HCT116 (cell line): ENCODE data around the gene ZSWIM7. TPM values are rescaled to one million over a fixed set of nuclear protein-coding genes. Genes with fewer than 3 reads are reported as not detected.
A peak's percentile ranks its signal among the peaks of the same experiment; 100 is the strongest.

ENCODE experiments used
- ATAC-seq: fragments of 200-7000 bp; cut with Tn5 transposase; 2 replicates; pipeline ENCODE4 v1.9.1; 2020; ENCODE audit warnings: mild to moderate bottlenecking, moderate library complexity
- BruUV-seq: library from RNA; stranded (reverse); fragments of 400-500 nt; replicated peaks from 2 replicates; lab custom pipeline; 2021; lab: Mats Ljungman, UMichigan
- CTCF ChIA-PET: fragments of 300-600 bp; sonication (Branson Sonifier 250); formaldehyde crosslinking; loops from one replicate; lab custom pipeline; 2021; ENCODE audit warnings: antibody characterized with exemption; lab: Charles Lee
- POLR2A ChIA-PET: fragments of 300-600, 350-600 bp; sonication (Branson Sonifier 250); formaldehyde crosslinking; loops from one replicate; lab custom pipeline; 2021; ENCODE audit warnings: antibody characterized with exemption; lab: Charles Lee
- RAD21 ChIA-PET, 2 experiments: fragments of 300-600 bp; sonication (Branson Sonifier 250); formaldehyde crosslinking; loops; one replicate each; lab custom pipeline; 2023; ENCODE audit warnings: low total read pairs in 2 of 2; ENCODE audit not compliant: uncharacterized antibody in 2 of 2, unreplicated experiment in 2 of 2, low non-redundant PET in 1 of 2; lab: Charles Lee
- DNase-seq: peaks from one replicate; pipeline ENCODE4 v3.0.0-alpha.2; 2010; ENCODE audit warnings: low read depth, low spot score
- H2AFZ ChIP-seq: fragments of 200-600 bp; shearing (Covaris generic), sonication (generic); 2 replicates; pipeline ENCODE4 v1.6.1; 2017; ENCODE audit warnings: low read depth, mixed run types, mixed read lengths, antibody characterized with exemption, low read length; ENCODE audit not compliant: poor library complexity, severe bottlenecking
- H3K27ac ChIP-seq: 2 replicates; pipeline ENCODE4 v1.5.1; 2012; ENCODE audit warnings: low read depth, low read length
- H3K27me3 ChIP-seq: fragments of 200-600 bp; sonication (generic); 2 replicates; pipeline ENCODE4 v1.6.1; 2016; ENCODE audit warnings: mixed run types, low read length, mixed read lengths; ENCODE audit not compliant: insufficient read depth
- H3K36me3 ChIP-seq, 2 experiments: fragments of 200-500 bp in 1 of 2; fragments of 200-600 bp in 1 of 2; sonication (Bioruptor generic) in 1 of 2; sonication (generic) in 1 of 2; 2 replicates each; pipeline versions ENCODE4 v1.5.1 to v1.6.1; 2014 to 2016; ENCODE audit warnings: low read length in 2 of 2, inconsistent platforms in 1 of 2, mixed read lengths in 1 of 2, mixed run types in 1 of 2; ENCODE audit not compliant: insufficient read depth in 2 of 2, control insufficient read depth in 1 of 2
- H3K4me1 ChIP-seq, 2 experiments: fragments of 200-600 bp in 1 of 2; sonication (generic) in 1 of 2; 2 replicates each; pipeline versions ENCODE4 v1.5.1 to v1.6.1; 2012 to 2017; ENCODE audit warnings: low read length in 2 of 2, inconsistent platforms in 1 of 2, mild to moderate bottlenecking in 1 of 2, mixed read lengths in 1 of 2, mixed run types in 1 of 2, moderate library complexity in 1 of 2; ENCODE audit not compliant: insufficient read depth in 2 of 2, control insufficient read depth in 1 of 2
- H3K4me2 ChIP-seq: fragments of 200-600 bp; sonication (generic); 2 replicates; pipeline ENCODE4 v1.6.1; 2017; ENCODE audit warnings: mixed run types, low read length, mixed read lengths
- H3K4me3 ChIP-seq, 2 experiments: fragments of 200-600 bp in 1 of 2; sonication (generic) in 1 of 2; replicated peaks in 1 of 2; 2 replicates each; pipeline ENCODE4 v1.5.1; 2011 to 2016; ENCODE audit warnings: low read length in 2 of 2, control low read depth in 1 of 2, low read depth in 1 of 2, mild to moderate bottlenecking in 1 of 2, mixed read lengths in 1 of 2, mixed run types in 1 of 2
- H3K79me2 ChIP-seq: fragments of 200-600 bp; sonication (generic); 2 replicates; pipeline ENCODE4 v1.6.1; 2017; ENCODE audit warnings: mild to moderate bottlenecking, mixed run types, low read length, moderate library complexity, mixed read lengths; ENCODE audit not compliant: insufficient read depth
- H3K9ac ChIP-seq: fragments of 200-600 bp; sonication (generic); 2 replicates; pipeline ENCODE4 v1.6.1; 2016; ENCODE audit warnings: low read length, mixed read lengths
- H3K9me2 ChIP-seq: fragments of 200-600 bp; sonication (generic), shearing (Covaris generic); 2 replicates; pipeline ENCODE4 v1.6.1; 2017; ENCODE audit warnings: mixed run types, mild to moderate bottlenecking, moderate library complexity; ENCODE audit not compliant: insufficient read depth
- H3K9me3 ChIP-seq, 2 experiments: fragments of 200-500 bp in 1 of 2; fragments of 200-600 bp in 1 of 2; sonication (Bioruptor generic) in 1 of 2; sonication (generic) in 1 of 2; 2 replicates each; pipeline ENCODE4 v1.6.1; 2014 to 2017; ENCODE audit warnings: low read length in 2 of 2, mixed read lengths in 2 of 2, inconsistent platforms in 1 of 2, low read depth in 1 of 2, mild to moderate bottlenecking in 1 of 2, mixed run types in 1 of 2, moderate library complexity in 1 of 2; ENCODE audit not compliant: control insufficient read depth in 1 of 2, insufficient read depth in 1 of 2
- H4K20me1 ChIP-seq: fragments of 200-600 bp; sonication (generic), shearing (Covaris generic); 2 replicates; pipeline ENCODE4 v1.6.1; 2017; ENCODE audit warnings: mixed run types, mild to moderate bottlenecking, moderate library complexity; ENCODE audit not compliant: insufficient read depth
- CBX3 ChIP-seq: IDR thresholded peaks from 2 replicates; pipeline ENCODE4 v1.6.1; 2012; ENCODE audit warnings: low read depth
- CEBPB ChIP-seq: IDR thresholded peaks from 2 replicates; pipeline ENCODE4 v1.6.1; 2012; ENCODE audit warnings: low read depth
- EGR1 ChIP-seq: IDR thresholded peaks from 2 replicates; pipeline ENCODE4 v1.6.1; 2012; ENCODE audit warnings: low read depth
- ELF1 ChIP-seq: IDR thresholded peaks from 2 replicates; pipeline ENCODE4 v1.6.1; 2012; ENCODE audit warnings: low read depth, borderline replicate concordance
- EZH2phosphoT487 ChIP-seq: fragments of 200-600 bp; IDR thresholded peaks from 2 replicates; pipeline ENCODE4 v1.6.1; 2018; ENCODE audit warnings: antibody characterized with exemption, borderline replicate concordance
- FOSL1 ChIP-seq: IDR thresholded peaks from 2 replicates; pipeline ENCODE4 v1.6.1; 2012; ENCODE audit warnings: low read depth
- JUND ChIP-seq: IDR thresholded peaks from 2 replicates; pipeline ENCODE4 v1.6.1; 2012
- MAX ChIP-seq: IDR thresholded peaks from 2 replicates; pipeline ENCODE4 v1.6.1; 2012
- POLR2AphosphoS5 ChIP-seq: IDR thresholded peaks from 2 replicates; pipeline ENCODE4 v1.6.1; 2011; ENCODE audit warnings: mild to moderate bottlenecking, low read depth, low read length, moderate library complexity
- SIN3A ChIP-seq: IDR thresholded peaks from 2 replicates; pipeline ENCODE4 v1.6.1; 2012; ENCODE audit warnings: low read depth
- ZFX ChIP-seq: fragments of 450-650 bp; IDR thresholded peaks from 2 replicates; pipeline ENCODE4 v1.6.1; 2017
- ZNF274 ChIP-seq: fragments of 200-500 bp; sonication (Bioruptor generic); IDR thresholded peaks from 2 replicates; pipeline ENCODE4 v1.6.1; 2014; ENCODE audit warnings: mild to moderate bottlenecking, low read depth, low read length, inconsistent platforms
- intact Hi-C: fragments of 100-400 bp; cut with micrococcal nuclease; formaldehyde crosslinking; loops from 2 replicates; pipeline ENCODE4 v1.10.0; 2022
- total RNA-seq: library from RNA; stranded (reverse); gene quantifications from one replicate; pipeline ENCODE4 v1.2.1, GENCODE V29; 2021; ENCODE audit not compliant: unreplicated experiment
- TF ChIP-seq, protein P1 (sequence below), 3 experiments: fragments of 200-600 bp in 1 of 3; sonication (generic) in 1 of 3; IDR thresholded peaks in 2 of 3; conservative IDR thresholded peaks in 1 of 3; 2 replicates each; pipeline ENCODE4 v1.5.1; 2012 to 2017; ENCODE audit warnings: low read depth in 2 of 3, low read length in 2 of 3, antibody characterized with exemption in 1 of 3, borderline replicate concordance in 1 of 3, control low read depth in 1 of 3, mild to moderate bottlenecking in 1 of 3, mixed read lengths in 1 of 3, mixed run types in 1 of 3, moderate library complexity in 1 of 3; ENCODE audit not compliant: insufficient read depth in 1 of 3

The ZSWIM7 gene
- total RNA-seq, 1 experiment from 2014 or later = 33.5 TPM

DNA sequence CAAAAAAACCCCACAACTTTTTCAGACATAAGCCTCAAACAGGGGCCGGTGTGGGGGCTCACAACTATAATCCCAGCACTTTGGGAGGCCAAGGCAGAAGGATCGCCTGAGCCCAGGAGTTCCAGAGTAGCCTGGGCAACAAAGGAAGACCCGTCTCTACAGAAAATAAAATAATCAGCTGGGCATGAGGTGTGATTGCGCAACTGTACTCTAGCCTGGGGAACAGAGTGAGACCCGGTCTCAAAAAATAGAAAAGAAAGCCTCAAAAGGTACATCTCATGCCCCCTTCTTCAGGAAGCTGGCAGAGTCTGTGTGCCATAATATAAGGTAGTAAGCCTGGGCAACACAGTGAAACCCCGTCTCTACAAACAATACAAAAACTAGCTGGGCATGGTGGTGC is 3.2 kb downstream of the ZSWIM7 start:
- Histone ChIP-seq H3K36me3 (peaks cover 0 to 10% of the 10 kb centered on the region in 2 experiments; a peak in 2 of 4 replicates), H3K27ac (no peak overlapping the region), H3K9me3 (peaks cover 0 to 4% of the 10 kb centered on the region in 2 experiments; a peak in 1 of 4 replicates), H4K20me1 (no peaks in the 10 kb centered on the region), H2AFZ (no peak overlapping the region), H3K4me2 (no peak overlapping the region), H3K9me2 (no peaks in the 10 kb centered on the region), H3K4me1 (peaks cover 10 to 19% of the 10 kb centered on the region in 2 experiments; a peak in 3 of 4 replicates), H3K9ac (no peak overlapping the region), H3K27me3 (no peaks in the 10 kb centered on the region), H3K79me2 (peaks cover 37% of the 10 kb centered on the region), H3K4me3 (no peak overlapping the region)
- CTCF ChIA-PET = interaction anchor here (1.1 kb wide), 1 partner anchor 52 kb away, joined by 3 read pairs; the partner anchor contains the start of gene ADORA2B
- DNase-seq (no peak), ATAC-seq (no peak)
- intact Hi-C loops = no loop called here
- RAD21 ChIA-PET = no interaction called here
- TF ChIP-seq, protein P1, sequence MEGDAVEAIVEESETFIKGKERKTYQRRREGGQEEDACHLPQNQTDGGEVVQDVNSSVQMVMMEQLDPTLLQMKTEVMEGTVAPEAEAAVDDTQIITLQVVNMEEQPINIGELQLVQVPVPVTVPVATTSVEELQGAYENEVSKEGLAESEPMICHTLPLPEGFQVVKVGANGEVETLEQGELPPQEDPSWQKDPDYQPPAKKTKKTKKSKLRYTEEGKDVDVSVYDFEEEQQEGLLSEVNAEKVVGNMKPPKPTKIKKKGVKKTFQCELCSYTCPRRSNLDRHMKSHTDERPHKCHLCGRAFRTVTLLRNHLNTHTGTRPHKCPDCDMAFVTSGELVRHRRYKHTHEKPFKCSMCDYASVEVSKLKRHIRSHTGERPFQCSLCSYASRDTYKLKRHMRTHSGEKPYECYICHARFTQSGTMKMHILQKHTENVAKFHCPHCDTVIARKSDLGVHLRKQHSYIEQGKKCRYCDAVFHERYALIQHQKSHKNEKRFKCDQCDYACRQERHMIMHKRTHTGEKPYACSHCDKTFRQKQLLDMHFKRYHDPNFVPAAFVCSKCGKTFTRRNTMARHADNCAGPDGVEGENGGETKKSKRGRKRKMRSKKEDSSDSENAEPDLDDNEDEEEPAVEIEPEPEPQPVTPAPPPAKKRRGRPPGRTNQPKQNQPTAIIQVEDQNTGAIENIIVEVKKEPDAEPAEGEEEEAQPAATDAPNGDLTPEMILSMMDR (IDR thresholded peaks at IDR 0.05 in 2 of 3, conservative IDR thresholded peaks at IDR 0.05 in 1 of 3; ENCODE audit: borderline replicate concordance in 1 of 3, insufficient read depth in 1 of 3, low read depth in 2 of 3, low read length in 2 of 3) = no peak
- TF ChIP-seq CEBPB (peak; percentile 81), FOSL1 (no peak)
- POLR2A ChIA-PET = no interaction called here
- BruUV-seq = no TSS peak

DNA sequence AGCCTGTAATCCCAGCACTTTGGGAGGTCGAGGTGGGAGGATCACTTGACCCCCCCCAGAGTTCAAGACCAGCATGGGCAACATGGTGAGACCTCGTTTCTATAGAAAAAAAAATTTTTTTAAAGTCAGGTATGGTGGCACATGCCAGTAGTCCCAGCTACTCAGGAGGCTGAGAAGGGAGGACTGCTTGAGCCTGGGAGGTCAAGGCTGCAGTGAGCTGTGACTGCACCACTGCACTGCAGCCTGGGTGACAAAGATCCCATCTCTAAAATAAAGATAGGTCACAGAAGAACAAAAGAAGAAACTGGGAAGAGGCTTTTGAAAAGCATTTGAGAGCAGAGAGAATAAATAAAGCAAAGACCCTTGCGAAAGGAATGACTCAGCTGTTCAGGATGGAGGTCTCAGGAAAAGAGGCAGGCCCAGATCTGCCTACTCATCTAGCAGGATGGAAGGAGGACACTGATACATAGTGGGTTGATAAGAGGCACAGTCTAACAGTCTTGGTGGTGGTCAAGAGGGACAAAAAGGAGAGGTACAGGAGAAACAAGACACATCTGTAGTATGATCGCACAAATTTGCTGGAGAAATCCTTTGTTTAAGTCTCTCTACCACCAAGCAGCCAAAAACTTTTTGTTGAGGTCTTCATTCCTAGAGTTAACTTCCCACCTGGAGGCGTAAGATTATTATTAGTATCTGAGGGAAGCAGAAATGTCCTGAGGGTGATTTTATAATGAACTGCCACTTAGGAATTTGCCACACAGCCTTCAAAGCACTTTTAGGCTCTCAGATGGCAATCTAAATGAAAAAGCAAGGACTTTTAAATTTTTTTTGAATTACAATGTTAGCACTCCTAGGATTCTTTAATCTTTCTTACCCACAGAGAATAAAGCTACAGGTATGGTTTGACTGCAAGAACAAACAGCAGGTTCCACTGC is 17.6 kb downstream of the ZSWIM7 start:
- H3K27ac ChIP-seq = peak overlapping the region; percentile 65
- DNase-seq = no peak
- H3K9me3 ChIP-seq = no peaks in the 10 kb centered on the region
- H3K4me2 ChIP-seq = peak overlapping the region; percentile 58
- peaks cover 12 to 38% of the 10 kb centered on the region in 2 experiments for H3K36me3 ChIP-seq
- peaks cover 51% of the 10 kb centered on the region for H3K79me2 ChIP-seq
- H3K9ac ChIP-seq = peak overlapping the region; percentile 48
- ATAC-seq = peak; percentile 59
- intact Hi-C loops = no loop called here
- H3K27me3 ChIP-seq = no peaks in the 10 kb centered on the region
- H4K20me1 ChIP-seq = 0 out of 2 replicates have a peak, but pooled peaks cover 3% of the 10 kb centered on the region
- 0 out of 4 replicates have a peak overlapping the region, but pooled peaks of 1 of the 2 experiments have one; percentile 9 for H3K4me3 ChIP-seq
- no peaks in the 10 kb centered on the region for H3K9me2 ChIP-seq
- ChIA-PET RAD21 (no interaction called here), CTCF (interaction anchor here (1.2 kb wide), 1 partner anchor 16 kb away, joined by 5 read pairs; no protein-coding TSS in a partner anchor), POLR2A (interaction anchor here (1.4 kb wide), 1 partner anchor 16 kb away, joined by 4 read pairs; no protein-coding TSS in a partner anchor)
- peaks cover 33 to 63% of the 10 kb centered on the region in 2 experiments for H3K4me1 ChIP-seq
- no TSS peak for BruUV-seq
- H2AFZ ChIP-seq = no peak overlapping the region
- TF ChIP-seq ZFX = no peak
- no peak for TF ChIP-seq POLR2AphosphoS5
- TF ChIP-seq, protein P1 (IDR thresholded peaks at IDR 0.05 in 2 of 3, conservative IDR thresholded peaks at IDR 0.05 in 1 of 3; ENCODE audit: borderline replicate concordance in 1 of 3, insufficient read depth in 1 of 3, low read depth in 2 of 3, low read length in 2 of 3) = no peak
- TF ChIP-seq ELF1 = no peak
- no peak for TF ChIP-seq MAX
- no peak for TF ChIP-seq EZH2phosphoT487
- no peak for TF ChIP-seq EGR1
- TF ChIP-seq ZNF274 = no peak
- peak; percentile 55; the same call in 1 of the 2 replicates for TF ChIP-seq CBX3
- no peak for TF ChIP-seq SIN3A
- TF ChIP-seq JUND = 0 out of 2 replicates have a peak, but pooled peaks have one; percentile 3
- TF ChIP-seq FOSL1 = no peak; the same call in 1 of the 2 replicates
